MM.1S (cell line): ENCODE data around the gene ALDH3A2.

ENCODE experiments used
- DNase-seq: peaks from one replicate; pipeline ENCODE4 v3.0.0-alpha.2; 2015
- H2AFZ ChIP-seq: fragments of 300-600 bp; sonication (generic); 2 replicates; pipeline ENCODE4 v1.6.0; 2016; ENCODE audit warnings: antibody characterized with exemption, low read length
- H3F3A ChIP-seq: fragments of 300-600 bp; sonication (generic); 2 replicates; pipeline ENCODE4 v1.6.1; 2016; ENCODE audit warnings: mild to moderate bottlenecking, antibody characterized with exemption, low read length, moderate library complexity, mixed read lengths; ENCODE audit not compliant: insufficient read depth
- H3K27ac ChIP-seq: fragments of 300-600 bp; sonication (generic); 2 replicates; pipeline ENCODE4 v1.5.1; 2016; ENCODE audit warnings: mild to moderate bottlenecking, low read length
- H3K27me3 ChIP-seq: fragments of 300-600 bp; sonication (generic); replicated peaks from 2 replicates; pipeline ENCODE4 v1.6.0; 2016; ENCODE audit warnings: low read length; ENCODE audit not compliant: insufficient read depth
- H3K36me3 ChIP-seq: fragments of 300-600 bp; sonication (generic); replicated peaks from 2 replicates; pipeline ENCODE4 v1.6.1; 2016; ENCODE audit warnings: mild to moderate bottlenecking, low read length, mixed read lengths; ENCODE audit not compliant: insufficient read depth
- H3K4me1 ChIP-seq: fragments of 300-600 bp; sonication (generic); 2 replicates; pipeline ENCODE4 v1.6.1; 2016; ENCODE audit warnings: low read length, mixed read lengths
- H3K4me2 ChIP-seq: fragments of 300-600 bp; sonication (generic); 2 replicates; pipeline ENCODE4 v1.6.0; 2016; ENCODE audit warnings: low read depth, low read length
- H3K4me3 ChIP-seq: fragments of 300-600 bp; sonication (generic); 2 replicates; pipeline ENCODE4 v1.5.1; 2016; ENCODE audit warnings: low read length, mixed read lengths
- H3K79me2 ChIP-seq: fragments of 300-600 bp; sonication (generic); 2 replicates; pipeline ENCODE4 v1.6.1; 2016; ENCODE audit warnings: mixed run types, low read length, mixed read lengths
- H3K9ac ChIP-seq: fragments of 300-600 bp; sonication (generic); 2 replicates; pipeline ENCODE4 v1.6.1; 2016; ENCODE audit warnings: low read length, mixed read lengths
- H3K9me2 ChIP-seq: fragments of 300-600 bp; sonication (generic); replicated peaks from 2 replicates; pipeline ENCODE4 v1.6.1; 2016; ENCODE audit warnings: mild to moderate bottlenecking, low read length, mixed read lengths; ENCODE audit not compliant: insufficient read depth
- H3K9me3 ChIP-seq: fragments of 300-600 bp; sonication (generic); replicated peaks from 2 replicates; pipeline ENCODE4 v1.6.1; 2016; ENCODE audit warnings: mild to moderate bottlenecking, low read length, mixed read lengths; ENCODE audit not compliant: insufficient read depth
- H4K20me1 ChIP-seq: fragments of 300-600 bp; sonication (generic); 2 replicates; pipeline ENCODE4 v1.6.1; 2016; ENCODE audit warnings: mild to moderate bottlenecking, low read length, moderate library complexity, mixed read lengths; ENCODE audit not compliant: insufficient read depth
- CTCF ChIP-seq: fragments of 300-600 bp; sonication (generic); IDR thresholded peaks from 2 replicates; pipeline ENCODE4 v1.5.1; 2016; ENCODE audit warnings: antibody characterized with exemption, low read length, mixed read lengths
- EZH2 ChIP-seq: fragments of 300-600 bp; sonication (generic); optimal IDR thresholded peaks from 2 replicates; pipeline ENCODE3; 2017; ENCODE audit warnings: low read depth, mild to moderate bottlenecking, antibody characterized with exemption, low read length, mixed read lengths
- EZH2phosphoT487 ChIP-seq: fragments of 300-600 bp; sonication (generic); IDR thresholded peaks from 2 replicates; pipeline ENCODE4 v1.6.1; 2018; ENCODE audit warnings: antibody characterized with exemption, low read length

ALDH3A2 gene

GRCh38 chr17:19703106-19703827 is 54.7 kb downstream of the ALDH3A2 start:
- TF ChIP-seq EZH2phosphoT487 (no peak), EZH2 (no peak), CTCF (no peak)
- H3K9ac ChIP-seq: no peak overlapping the region
- no peaks in the 10 kb centered on the region for H3F3A ChIP-seq
- H3K79me2 ChIP-seq: no peaks in the 10 kb centered on the region
- H3K4me1 ChIP-seq: no peaks in the 10 kb centered on the region
- H3K36me3 ChIP-seq: no peaks in the 10 kb centered on the region
- H3K27me3 ChIP-seq: no peaks in the 10 kb centered on the region
- no peak for DNase-seq
- H3K4me2 ChIP-seq: no peak overlapping the region
- H3K4me3 ChIP-seq: no peak overlapping the region
- no peaks in the 10 kb centered on the region for H3K9me2 ChIP-seq
- no peak overlapping the region for H3K27ac ChIP-seq
- H2AFZ ChIP-seq: no peak overlapping the region
- no peaks in the 10 kb centered on the region for H3K9me3 ChIP-seq
- no peaks in the 10 kb centered on the region for H4K20me1 ChIP-seq

- no peaks in the 10 kb centered on the region for H3K36me3 ChIP-seq
- H3F3A ChIP-seq: no peaks in the 10 kb centered on the region
- H3K4me1 ChIP-seq: no peaks in the 10 kb centered on the region
- no peak overlapping the region for H3K27ac ChIP-seq
- H3K27me3 ChIP-seq: no peaks in the 10 kb centered on the region
- no peak overlapping the region for H2AFZ ChIP-seq
- TF ChIP-seq EZH2 (no peak), CTCF (no peak), EZH2phosphoT487 (no peak)
- no peaks in the 10 kb centered on the region for H4K20me1 ChIP-seq
- no peak overlapping the region for H3K4me3 ChIP-seq
- H3K9me3 ChIP-seq: no peaks in the 10 kb centered on the region
- H3K4me2 ChIP-seq: no peak overlapping the region
- no peak for DNase-seq
- no peak overlapping the region for H3K9ac ChIP-seq
- H3K9me2 ChIP-seq: no peaks in the 10 kb centered on the region
- no peaks in the 10 kb centered on the region for H3K79me2 ChIP-seq
Observed at GRCh38 chr17:19703828-19704613, 55.5 kb downstream of the ALDH3A2 start.

- DNase-seq: no peak
Observed at GRCh38 chr17:19705201-19705600, 56.6 kb downstream of the ALDH3A2 start.

More at GRCh38 chr17:19705201-19705600, 56.6 kb downstream of the ALDH3A2 start:
- Histone ChIP-seq H3K4me1 (no peaks in the 10 kb centered on the region), H3K9me3 (no peaks in the 10 kb centered on the region), H3K9ac (no peak overlapping the region), H3F3A (no peaks in the 10 kb centered on the region), H3K27ac (no peak overlapping the region), H3K9me2 (no peaks in the 10 kb centered on the region), H2AFZ (no peak overlapping the region), H3K79me2 (no peaks in the 10 kb centered on the region), H3K4me2 (no peak overlapping the region), H3K27me3 (no peaks in the 10 kb centered on the region), H3K4me3 (no peak overlapping the region), H4K20me1 (no peaks in the 10 kb centered on the region), H3K36me3 (no peaks in the 10 kb centered on the region)
- TF ChIP-seq EZH2 (no peak), EZH2phosphoT487 (no peak), CTCF (no peak)
